Breast epithelium (tissue), 3 donors: ENCODE results near the gene ST7L.

ENCODE experiments used
- CTCF ChIP-seq, 3 donors: fragments of 450-650 bp; IDR thresholded peaks; one replicate each; pipeline ENCODE4 v1.5.1; 2016 to 2017; ENCODE audit warnings: antibody characterized with exemption in 3 of 3, mild to moderate bottlenecking in 3 of 3, moderate library complexity in 3 of 3
- POLR2A ChIP-seq: fragments of 450-650 bp; IDR thresholded peaks from one replicate; pipeline ENCODE4 v1.6.1; 2016; ENCODE audit warnings: antibody characterized with exemption, mild to moderate bottlenecking, moderate library complexity
- POLR2AphosphoS5 ChIP-seq, 3 donors: sonication (generic); formaldehyde crosslinking; IDR thresholded peaks; one replicate each; pipeline ENCODE4 v1.6.1; 2017; ENCODE audit warnings: antibody characterized with exemption in 3 of 3

DNA sequence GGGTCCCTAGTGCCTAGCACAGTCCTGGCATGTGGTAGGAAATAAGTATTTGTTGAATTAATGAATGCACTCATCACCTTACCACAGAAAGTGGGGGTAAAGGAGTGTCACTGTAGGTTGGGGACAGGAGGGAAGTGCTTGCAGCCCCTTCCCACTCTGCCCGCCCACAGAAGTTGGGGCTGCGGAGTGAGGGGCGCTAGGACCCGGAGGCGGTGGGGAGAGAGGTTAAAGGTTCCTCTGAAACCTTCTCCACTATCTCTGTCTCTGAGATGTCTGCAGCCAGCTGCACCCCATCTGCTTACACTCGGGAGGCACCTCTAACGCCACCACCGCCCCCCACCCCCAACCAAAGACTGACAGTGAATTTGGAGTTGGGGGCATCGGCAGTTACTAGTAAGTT is 111.6 kb downstream of the ST7L start:
- TF ChIP-seq CTCF (IDR thresholded peaks at IDR 0.05): no peak
- TF ChIP-seq POLR2A: no peak
- no peak for TF ChIP-seq POLR2AphosphoS5 (IDR thresholded peaks at IDR 0.05)
